Frontal cortex (tissue), 4 donors: ENCODE data around the gene DPY19L3. TPM values are rescaled to one million over a fixed set of nuclear protein-coding genes. Genes with fewer than 3 reads are reported as not detected.
"Not testable (repeated sequence)": the region's sequence is repeated elsewhere in the genome, so short reads cannot be mapped to it uniquely, and the experiment has no call there.

Source experiments
- DNase-seq, 2 donors: peaks; one replicate each; pipeline ENCODE4 v3.0.0; 2012; ENCODE audit warnings: low spot score in 2 of 2
- FAIRE-seq: peaks from 2 replicates; lab custom pipeline; 2012; peaks lifted over from hg19 to GRCh38; lab: Jason Lieb, UNC
- total RNA-seq: library from RNA; depleted of rRNA; stranded (reverse); fragments of >200 nt; gene quantifications from one replicate; pipeline ENCODE4 v1.2.3, GENCODE V29; 2014
- donor health status: control.
- donor health status: control.
- donor health status: control.

DPY19L3 gene, protein sequence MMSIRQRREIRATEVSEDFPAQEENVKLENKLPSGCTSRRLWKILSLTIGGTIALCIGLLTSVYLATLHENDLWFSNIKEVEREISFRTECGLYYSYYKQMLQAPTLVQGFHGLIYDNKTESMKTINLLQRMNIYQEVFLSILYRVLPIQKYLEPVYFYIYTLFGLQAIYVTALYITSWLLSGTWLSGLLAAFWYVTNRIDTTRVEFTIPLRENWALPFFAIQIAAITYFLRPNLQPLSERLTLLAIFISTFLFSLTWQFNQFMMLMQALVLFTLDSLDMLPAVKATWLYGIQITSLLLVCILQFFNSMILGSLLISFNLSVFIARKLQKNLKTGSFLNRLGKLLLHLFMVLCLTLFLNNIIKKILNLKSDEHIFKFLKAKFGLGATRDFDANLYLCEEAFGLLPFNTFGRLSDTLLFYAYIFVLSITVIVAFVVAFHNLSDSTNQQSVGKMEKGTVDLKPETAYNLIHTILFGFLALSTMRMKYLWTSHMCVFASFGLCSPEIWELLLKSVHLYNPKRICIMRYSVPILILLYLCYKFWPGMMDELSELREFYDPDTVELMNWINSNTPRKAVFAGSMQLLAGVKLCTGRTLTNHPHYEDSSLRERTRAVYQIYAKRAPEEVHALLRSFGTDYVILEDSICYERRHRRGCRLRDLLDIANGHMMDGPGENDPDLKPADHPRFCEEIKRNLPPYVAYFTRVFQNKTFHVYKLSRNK
- total RNA-seq: 28.9 TPM

DNA sequence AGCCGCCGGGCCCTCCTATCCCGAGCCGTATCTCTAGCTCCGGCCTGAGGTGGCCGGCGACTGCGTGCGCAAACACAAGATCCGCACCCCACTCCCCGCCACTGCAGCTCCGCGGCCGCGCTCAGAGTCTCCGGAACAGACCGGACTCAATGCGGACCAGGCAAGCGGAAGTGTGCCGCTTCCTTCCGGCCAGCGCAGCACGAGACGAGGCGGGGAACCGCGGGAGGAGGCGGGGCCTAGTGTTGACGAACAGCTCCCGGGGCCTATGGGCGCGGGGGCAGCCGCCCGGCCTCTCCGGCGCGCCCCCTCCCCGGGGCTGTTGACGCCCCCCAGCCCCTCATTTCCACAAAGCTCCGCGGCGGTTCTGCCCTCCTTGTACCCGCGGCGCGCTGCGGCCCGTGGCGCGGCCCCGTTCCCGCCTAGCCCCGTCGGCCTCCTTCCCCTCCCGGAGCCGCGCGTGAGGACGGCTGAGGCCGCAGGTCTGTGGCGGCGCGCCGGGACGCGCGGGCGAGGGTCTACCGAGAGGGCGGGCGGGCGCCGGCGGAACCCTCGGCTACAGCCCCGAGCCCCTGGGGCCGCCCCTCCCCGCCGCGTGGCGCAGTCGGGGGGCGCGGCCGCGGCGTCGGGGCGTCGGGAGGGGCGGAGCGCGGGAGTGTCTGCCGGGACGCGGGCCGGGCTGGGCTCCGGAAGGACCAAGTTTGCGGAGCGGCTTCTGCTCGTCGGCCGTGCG lies at the start of gene DPY19L3:
Gene DPY19L3, plus strand, starts transcription at position 340 of the 730 bp plus-strand sequence. CDS start 2,484 bp downstream, outside the sequence.
- DNase-seq (peak; percentile 96 to 97), FAIRE-seq (no peak)

DNA sequence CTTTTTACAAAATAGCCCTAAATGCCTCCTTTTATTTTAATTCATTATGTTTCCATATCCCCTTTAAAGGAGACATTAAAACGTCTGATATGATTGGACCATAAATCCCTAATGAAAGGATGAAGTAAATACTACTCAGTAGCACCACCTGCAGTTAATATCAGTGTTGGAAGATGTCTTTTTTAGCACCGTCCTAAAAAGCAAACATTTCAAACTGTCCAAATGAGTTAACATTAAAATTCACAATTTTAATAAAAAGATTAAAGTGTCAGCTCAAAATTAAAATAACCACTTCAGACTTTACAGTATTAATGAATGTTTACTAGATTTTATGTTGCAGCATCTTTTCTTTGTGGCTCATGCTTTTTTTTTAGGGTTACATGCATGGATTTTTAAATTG lies 47.9 kb upstream of the DPY19L3 start:
- FAIRE-seq: no peak

GRCh38 chr19:32358321-32358720 lies 47.2 kb upstream of the DPY19L3 start:
- no peak for DNase-seq
- no peak for FAIRE-seq

More for the DNA sequence above, 47.9 kb upstream of the DPY19L3 start:
- no peak for DNase-seq

GRCh38 chr19:32359581-32359980 lies 46.0 kb upstream of the DPY19L3 start:
- no peak for FAIRE-seq
- no peak for DNase-seq

- no peak for DNase-seq
- no peak for FAIRE-seq
Observed at GRCh38 chr19:32361574-32362317, 43.8 kb upstream of the DPY19L3 start.

- DNase-seq (no peak), FAIRE-seq (no peak)
Observed at GRCh38 chr19:32362318-32362691, 43.3 kb upstream of the DPY19L3 start.

DNA sequence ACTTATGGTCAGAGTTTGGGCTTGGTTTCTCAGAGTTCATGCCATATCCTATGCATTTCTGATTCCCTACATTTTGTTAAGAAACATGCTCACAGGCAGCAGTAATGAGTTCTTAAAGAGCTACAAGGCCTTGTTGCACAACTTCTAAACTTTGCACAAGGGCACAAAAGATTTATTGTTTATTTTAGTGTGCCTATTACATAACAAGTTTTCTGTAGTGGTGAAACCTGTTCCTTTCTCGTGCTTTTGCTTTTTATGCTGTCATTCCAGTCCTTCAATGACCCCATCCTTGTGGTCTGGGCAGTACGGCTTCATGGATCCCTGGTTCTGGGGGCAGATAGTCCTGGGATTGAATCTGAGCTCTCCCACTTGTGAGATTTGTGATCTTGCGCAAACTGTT lies 42.4 kb upstream of the DPY19L3 start:
- no peak for FAIRE-seq

DNA sequence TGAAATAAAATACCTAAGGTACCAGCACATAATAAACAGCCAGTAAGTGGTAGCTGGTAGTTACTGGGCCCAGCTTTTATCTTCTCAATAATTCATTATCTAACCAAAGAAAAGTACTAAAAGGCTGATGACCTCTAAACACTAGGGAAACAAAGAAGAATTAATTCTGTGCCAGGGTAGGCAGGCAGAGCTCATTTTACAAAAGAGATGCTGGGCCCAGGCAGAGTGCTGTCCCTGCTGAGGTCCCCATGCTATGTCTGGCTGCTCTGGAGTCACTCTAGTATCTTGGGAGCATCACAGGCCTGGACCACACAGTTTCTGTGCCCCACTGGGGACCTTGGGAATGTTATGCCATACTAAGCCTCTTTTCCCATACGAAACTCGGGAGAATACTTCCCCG lies 41.9 kb upstream of the DPY19L3 start:
- DNase-seq (no peak), FAIRE-seq (no peak)

More for the DNA sequence above, 42.4 kb upstream of the DPY19L3 start:
- no peak for DNase-seq

DNA sequence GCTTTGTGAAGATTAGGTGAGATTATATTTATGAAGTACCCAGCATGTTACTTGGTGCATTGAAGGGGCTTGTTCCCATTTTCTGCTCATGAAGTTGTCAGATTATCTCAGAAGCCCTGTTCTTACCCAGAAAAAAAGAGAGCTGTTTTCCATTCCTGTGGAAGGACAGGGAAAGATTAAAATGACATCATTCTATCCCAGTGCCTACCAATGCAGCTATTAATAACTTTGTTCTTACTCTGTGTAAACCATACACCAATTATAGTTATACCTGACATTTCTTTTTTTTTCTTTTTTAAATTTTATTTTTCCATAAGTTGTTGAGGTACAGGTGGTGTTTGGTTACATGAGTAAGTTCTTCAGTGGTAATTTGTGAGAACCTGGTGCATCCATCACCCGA lies 41.5 kb upstream of the DPY19L3 start:
- FAIRE-seq: no peak
- DNase-seq: no peak

- FAIRE-seq (no peak), DNase-seq (no peak)
Observed at GRCh38 chr19:32367063-32367462, 38.5 kb upstream of the DPY19L3 start.

DNA sequence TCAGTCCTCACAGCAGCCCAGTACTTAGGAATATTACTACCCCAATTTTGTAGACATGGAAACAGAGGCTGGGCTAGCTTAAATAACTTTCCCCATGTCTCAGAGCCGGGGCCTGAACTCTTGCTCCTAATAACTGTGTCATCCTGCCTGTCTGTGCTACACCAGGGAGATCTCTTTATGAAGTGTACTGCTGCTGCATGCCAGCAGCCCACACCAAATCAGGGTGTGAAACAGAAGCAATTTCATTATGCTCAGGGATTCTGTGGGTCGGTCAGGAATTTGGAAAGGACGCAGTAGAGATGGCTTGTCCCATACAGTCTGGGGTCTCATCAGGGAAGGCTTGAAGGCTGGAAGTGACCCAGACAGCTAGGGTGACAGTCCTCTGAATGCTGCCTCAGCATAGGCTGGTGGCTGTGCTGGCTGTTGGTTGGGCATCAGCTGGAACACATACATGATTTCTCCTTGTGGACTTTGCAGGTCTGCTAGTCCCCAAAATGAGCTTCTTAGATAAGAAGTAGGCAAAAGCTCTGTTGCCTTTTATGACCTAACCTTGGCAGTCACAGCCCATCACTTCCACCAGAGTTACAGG lies 37.5 kb upstream of the DPY19L3 start:
- DNase-seq (no peak), FAIRE-seq (no peak)

GRCh38 chr19:32368787-32369186 lies 36.8 kb upstream of the DPY19L3 start:
- DNase-seq (no peak), FAIRE-seq (no peak)

GRCh38 chr19:32372726-32373517 lies 32.6 kb upstream of the DPY19L3 start:
- no peak for DNase-seq
- FAIRE-seq: no peak

DNA sequence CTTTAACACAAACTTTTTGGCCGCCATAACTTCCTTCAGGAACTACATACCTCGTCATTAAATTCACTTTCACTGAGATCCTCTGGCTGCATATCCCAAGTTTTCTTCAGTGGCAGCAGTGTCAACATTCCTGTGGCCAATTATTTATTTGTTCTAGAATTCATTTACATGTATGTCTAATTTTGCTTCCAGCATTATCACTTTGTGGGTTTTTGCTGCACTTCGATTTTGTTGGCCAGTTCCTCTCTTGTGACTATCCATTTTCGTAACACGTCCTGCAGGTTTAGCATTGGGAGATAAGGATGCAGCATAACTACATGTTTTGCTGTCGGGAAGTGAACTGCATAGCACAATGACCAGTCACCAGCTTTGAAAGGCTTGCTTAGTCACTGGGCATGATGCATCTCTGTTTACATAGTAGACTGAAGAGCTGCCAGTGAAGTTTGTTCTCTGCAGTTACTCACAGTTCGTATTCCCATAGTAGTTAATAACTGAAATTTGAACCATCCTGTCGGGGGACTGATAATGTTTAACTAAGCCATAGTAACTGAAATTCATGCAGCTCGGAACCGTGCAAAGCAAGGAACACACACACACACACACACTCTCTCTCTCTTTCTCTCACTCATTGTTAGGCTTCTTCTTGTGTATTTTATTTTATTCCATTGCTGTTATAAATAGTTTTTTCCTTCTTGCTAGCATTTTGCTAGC lies 31.8 kb upstream of the DPY19L3 start:
- FAIRE-seq (no peak), DNase-seq (no peak)

DNA sequence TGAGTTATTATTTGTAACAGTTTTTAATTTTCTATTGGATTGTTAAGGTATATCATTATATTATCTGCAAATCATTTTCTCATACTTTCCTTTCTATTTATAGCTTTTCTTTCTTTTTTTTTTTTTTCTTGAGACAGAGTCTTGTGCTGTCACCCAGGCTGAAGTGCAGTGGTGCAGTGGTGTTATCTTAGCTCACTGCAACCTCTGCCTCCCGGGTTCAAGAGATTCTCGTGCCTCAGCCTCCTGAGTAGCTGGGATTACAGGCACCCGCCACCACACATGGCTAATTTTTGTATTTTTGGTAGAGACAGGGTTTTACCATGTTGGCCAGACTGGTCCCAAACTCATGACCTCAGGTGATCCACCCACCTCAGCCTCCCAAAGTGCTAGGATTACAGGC lies 31.2 kb upstream of the DPY19L3 start:
- not testable (repeated sequence) for DNase-seq, FAIRE-seq

- FAIRE-seq, DNase-seq: not testable (repeated sequence)
Observed at GRCh38 chr19:32377088-32377487, 28.5 kb upstream of the DPY19L3 start.

DNA sequence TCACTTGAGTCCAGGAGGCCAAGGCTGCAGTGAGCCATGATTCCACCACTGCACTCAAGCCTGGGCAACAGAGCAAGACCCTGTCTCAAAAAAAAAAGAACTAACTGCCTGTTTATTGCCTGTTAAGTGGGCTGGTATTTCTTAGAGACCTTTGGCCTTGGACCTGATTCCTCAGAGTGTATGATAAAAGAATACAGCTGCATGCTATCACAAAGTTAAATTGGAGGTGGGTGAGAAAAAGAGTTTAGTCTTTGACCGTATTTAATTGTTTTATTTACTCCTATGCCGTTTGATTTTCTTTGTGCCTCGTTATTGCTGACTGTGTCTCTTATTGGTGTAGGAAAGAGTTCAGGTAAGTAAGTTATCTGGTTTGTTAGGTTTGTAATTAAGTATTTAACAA lies 25.3 kb upstream of the DPY19L3 start:
- FAIRE-seq: no peak
- no peak for DNase-seq
